Measurements from ENCODE around the gene DDR2.

Gene DDR2

GRCh38 chr1:162672622-162673260 lies 40.5 kb downstream of the DDR2 start:
- DNase-seq (ENCODE audit: low read depth), result no peak

GRCh38 chr1:162674034-162674608 lies 41.9 kb downstream of the DDR2 start:
- DNase-seq (ENCODE audit: low read depth), result no peak

- no peak for DNase-seq (ENCODE audit: low read depth)
These were observed 43.8 kb downstream of the DDR2 start for GRCh38 chr1:162676087-162676486.

- DNase-seq (ENCODE audit: low read depth), result no peak
These were observed 44.5 kb downstream of the DDR2 start for GRCh38 chr1:162676750-162677149.

- no peak for DNase-seq (ENCODE audit: low read depth)
These were observed 45.5 kb downstream of the DDR2 start for GRCh38 chr1:162677607-162678371.

GRCh38 chr1:162678439-162678838 lies 46.2 kb downstream of the DDR2 start:
- no peak for DNase-seq (ENCODE audit: low read depth)

GRCh38 chr1:162679298-162679697 lies 47.0 kb downstream of the DDR2 start:
- no peak for DNase-seq (ENCODE audit: low read depth)

- DNase-seq (ENCODE audit: low read depth), result no peak
These were observed 48.3 kb downstream of the DDR2 start for GRCh38 chr1:162680419-162681121.

- no peak for DNase-seq (ENCODE audit: low read depth)
These were observed 48.8 kb downstream of the DDR2 start for GRCh38 chr1:162681122-162681436.

- DNase-seq (ENCODE audit: low read depth), result no peak
These were observed 49.8 kb downstream of the DDR2 start for GRCh38 chr1:162682013-162682419.

GRCh38 chr1:162687870-162688269 lies 55.6 kb downstream of the DDR2 start:
- no peak for DNase-seq (ENCODE audit: low read depth)

- no peak for DNase-seq (ENCODE audit: low read depth)
These were observed 56.3 kb downstream of the DDR2 start for GRCh38 chr1:162688521-162688920.

- no peak for DNase-seq (ENCODE audit: low read depth)
These were observed 56.7 kb downstream of the DDR2 start for GRCh38 chr1:162688931-162689330.

GRCh38 chr1:162689745-162690671 lies 57.7 kb downstream of the DDR2 start:
- no peak for DNase-seq (ENCODE audit: low read depth)

- no peak for DNase-seq (ENCODE audit: low read depth)
These were observed 58.6 kb downstream of the DDR2 start for GRCh38 chr1:162690672-162691434.

GRCh38 chr1:162691999-162692575 lies 59.8 kb downstream of the DDR2 start:
- no peak for DNase-seq (ENCODE audit: low read depth)

GRCh38 chr1:162694911-162695310 lies 62.6 kb downstream of the DDR2 start:
- no peak for DNase-seq (ENCODE audit: low read depth)

- DNase-seq (ENCODE audit: low read depth), result no peak
These were observed 63.4 kb downstream of the DDR2 start for GRCh38 chr1:162695687-162696086.

GRCh38 chr1:162696286-162696862 lies 64.1 kb downstream of the DDR2 start:
- DNase-seq (ENCODE audit: low read depth), result no peak
